ENCODE results near the gene TMPRSS4. TPM values are rescaled to one million over a fixed set of nuclear protein-coding genes. Genes with fewer than 3 reads are reported as not detected.

Gene TMPRSS4
- total RNA-seq, 1 experiment from 2014 or later, result 1.5 TPM

DNA sequence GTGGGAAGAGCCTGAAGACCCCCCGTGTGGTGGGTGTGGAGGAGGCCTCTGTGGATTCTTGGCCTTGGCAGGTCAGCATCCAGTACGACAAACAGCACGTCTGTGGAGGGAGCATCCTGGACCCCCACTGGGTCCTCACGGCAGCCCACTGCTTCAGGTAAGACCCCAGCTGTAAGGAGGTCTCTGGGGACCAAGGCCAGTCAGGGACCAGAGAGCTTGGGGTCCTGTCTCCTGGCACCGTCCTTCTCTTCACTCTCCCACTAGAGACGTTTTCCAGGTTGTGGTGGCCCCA, 34.8 kb downstream of the TMPRSS4 start:
- no peaks in the 10 kb centered on the region for H3K36me3 ChIP-seq (ENCODE audit: control insufficient read depth in 1 of 2, insufficient read depth in 2 of 2, low read length in 2 of 2)
- no peak overlapping the region for H2AFZ ChIP-seq (ENCODE audit: low read depth, low read length, poor library complexity, severe bottlenecking)
- ChIA-PET RAD21 (ENCODE audit: low non-redundant PET in 1 of 2, low total read pairs in 2 of 2, uncharacterized antibody in 2 of 2, unreplicated experiment in 2 of 2) (no interaction called here), POLR2A (no interaction called here), CTCF (no interaction called here)
- BruUV-seq (replicated peaks), result no TSS peak
- H3K79me2 ChIP-seq (ENCODE audit: insufficient read depth, low read length), result no peaks in the 10 kb centered on the region
- no peak overlapping the region for H3K4me2 ChIP-seq (ENCODE audit: low read length)
- H3K4me3 ChIP-seq (replicated peaks in 1 of 2; ENCODE audit: low read depth in 1 of 2, low read length in 2 of 2), result no peak overlapping the region
- ATAC-seq, result no peak
- TF ChIP-seq, protein P1, sequence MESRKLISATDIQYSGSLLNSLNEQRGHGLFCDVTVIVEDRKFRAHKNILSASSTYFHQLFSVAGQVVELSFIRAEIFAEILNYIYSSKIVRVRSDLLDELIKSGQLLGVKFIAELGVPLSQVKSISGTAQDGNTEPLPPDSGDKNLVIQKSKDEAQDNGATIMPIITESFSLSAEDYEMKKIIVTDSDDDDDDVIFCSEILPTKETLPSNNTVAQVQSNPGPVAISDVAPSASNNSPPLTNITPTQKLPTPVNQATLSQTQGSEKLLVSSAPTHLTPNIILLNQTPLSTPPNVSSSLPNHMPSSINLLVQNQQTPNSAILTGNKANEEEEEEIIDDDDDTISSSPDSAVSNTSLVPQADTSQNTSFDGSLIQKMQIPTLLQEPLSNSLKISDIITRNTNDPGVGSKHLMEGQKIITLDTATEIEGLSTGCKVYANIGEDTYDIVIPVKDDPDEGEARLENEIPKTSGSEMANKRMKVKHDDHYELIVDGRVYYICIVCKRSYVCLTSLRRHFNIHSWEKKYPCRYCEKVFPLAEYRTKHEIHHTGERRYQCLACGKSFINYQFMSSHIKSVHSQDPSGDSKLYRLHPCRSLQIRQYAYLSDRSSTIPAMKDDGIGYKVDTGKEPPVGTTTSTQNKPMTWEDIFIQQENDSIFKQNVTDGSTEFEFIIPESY (IDR thresholded peaks at IDR 0.05; ENCODE audit: extremely low read depth, insufficient replicate concordance, low read length), result no peak
- TF ChIP-seq SP1 (IDR thresholded peaks at IDR 0.05; ENCODE audit: low read depth) (no peak), ZFX (IDR thresholded peaks at IDR 0.05) (no peak), SIN3A (IDR thresholded peaks at IDR 0.05; ENCODE audit: low read depth) (no peak), JUND (IDR thresholded peaks at IDR 0.05) (no peak), FOSL1 (IDR thresholded peaks at IDR 0.05; ENCODE audit: low read depth) (no peak), ELF1 (IDR thresholded peaks at IDR 0.05; ENCODE audit: borderline replicate concordance, low read depth) (no peak), ZNF274 (IDR thresholded peaks at IDR 0.05; ENCODE audit: low read depth, low read length) (no peak), YY1 (IDR thresholded peaks at IDR 0.05; ENCODE audit: extremely low read depth, insufficient replicate concordance, low read depth, low read length) (no peak), CBX3 (IDR thresholded peaks at IDR 0.05; ENCODE audit: low read depth) (no peak), EZH2phosphoT487 (IDR thresholded peaks at IDR 0.05; ENCODE audit: borderline replicate concordance) (no peak), EGR1 (IDR thresholded peaks at IDR 0.05; ENCODE audit: low read depth) (no peak), POLR2AphosphoS5 (IDR thresholded peaks at IDR 0.05; ENCODE audit: low read depth, low read length) (no peak), POLR2A (IDR thresholded peaks at IDR 0.05; ENCODE audit: borderline replicate concordance, extremely low read depth, insufficient read depth, insufficient read length) (no peak), SRF (IDR thresholded peaks at IDR 0.05; ENCODE audit: low read depth) (no peak)
- TF ChIP-seq, protein P2, sequence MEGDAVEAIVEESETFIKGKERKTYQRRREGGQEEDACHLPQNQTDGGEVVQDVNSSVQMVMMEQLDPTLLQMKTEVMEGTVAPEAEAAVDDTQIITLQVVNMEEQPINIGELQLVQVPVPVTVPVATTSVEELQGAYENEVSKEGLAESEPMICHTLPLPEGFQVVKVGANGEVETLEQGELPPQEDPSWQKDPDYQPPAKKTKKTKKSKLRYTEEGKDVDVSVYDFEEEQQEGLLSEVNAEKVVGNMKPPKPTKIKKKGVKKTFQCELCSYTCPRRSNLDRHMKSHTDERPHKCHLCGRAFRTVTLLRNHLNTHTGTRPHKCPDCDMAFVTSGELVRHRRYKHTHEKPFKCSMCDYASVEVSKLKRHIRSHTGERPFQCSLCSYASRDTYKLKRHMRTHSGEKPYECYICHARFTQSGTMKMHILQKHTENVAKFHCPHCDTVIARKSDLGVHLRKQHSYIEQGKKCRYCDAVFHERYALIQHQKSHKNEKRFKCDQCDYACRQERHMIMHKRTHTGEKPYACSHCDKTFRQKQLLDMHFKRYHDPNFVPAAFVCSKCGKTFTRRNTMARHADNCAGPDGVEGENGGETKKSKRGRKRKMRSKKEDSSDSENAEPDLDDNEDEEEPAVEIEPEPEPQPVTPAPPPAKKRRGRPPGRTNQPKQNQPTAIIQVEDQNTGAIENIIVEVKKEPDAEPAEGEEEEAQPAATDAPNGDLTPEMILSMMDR (IDR thresholded peaks at IDR 0.05 in 2 of 3, conservative IDR thresholded peaks at IDR 0.05 in 1 of 3; ENCODE audit: borderline replicate concordance in 1 of 3, insufficient read depth in 1 of 3, low read depth in 2 of 3, low read length in 2 of 3), result no peak
- TF ChIP-seq, protein P3, sequence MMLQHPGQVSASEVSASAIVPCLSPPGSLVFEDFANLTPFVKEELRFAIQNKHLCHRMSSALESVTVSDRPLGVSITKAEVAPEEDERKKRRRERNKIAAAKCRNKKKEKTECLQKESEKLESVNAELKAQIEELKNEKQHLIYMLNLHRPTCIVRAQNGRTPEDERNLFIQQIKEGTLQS (IDR thresholded peaks at IDR 0.05), result no peak
- TF ChIP-seq, protein P4, sequence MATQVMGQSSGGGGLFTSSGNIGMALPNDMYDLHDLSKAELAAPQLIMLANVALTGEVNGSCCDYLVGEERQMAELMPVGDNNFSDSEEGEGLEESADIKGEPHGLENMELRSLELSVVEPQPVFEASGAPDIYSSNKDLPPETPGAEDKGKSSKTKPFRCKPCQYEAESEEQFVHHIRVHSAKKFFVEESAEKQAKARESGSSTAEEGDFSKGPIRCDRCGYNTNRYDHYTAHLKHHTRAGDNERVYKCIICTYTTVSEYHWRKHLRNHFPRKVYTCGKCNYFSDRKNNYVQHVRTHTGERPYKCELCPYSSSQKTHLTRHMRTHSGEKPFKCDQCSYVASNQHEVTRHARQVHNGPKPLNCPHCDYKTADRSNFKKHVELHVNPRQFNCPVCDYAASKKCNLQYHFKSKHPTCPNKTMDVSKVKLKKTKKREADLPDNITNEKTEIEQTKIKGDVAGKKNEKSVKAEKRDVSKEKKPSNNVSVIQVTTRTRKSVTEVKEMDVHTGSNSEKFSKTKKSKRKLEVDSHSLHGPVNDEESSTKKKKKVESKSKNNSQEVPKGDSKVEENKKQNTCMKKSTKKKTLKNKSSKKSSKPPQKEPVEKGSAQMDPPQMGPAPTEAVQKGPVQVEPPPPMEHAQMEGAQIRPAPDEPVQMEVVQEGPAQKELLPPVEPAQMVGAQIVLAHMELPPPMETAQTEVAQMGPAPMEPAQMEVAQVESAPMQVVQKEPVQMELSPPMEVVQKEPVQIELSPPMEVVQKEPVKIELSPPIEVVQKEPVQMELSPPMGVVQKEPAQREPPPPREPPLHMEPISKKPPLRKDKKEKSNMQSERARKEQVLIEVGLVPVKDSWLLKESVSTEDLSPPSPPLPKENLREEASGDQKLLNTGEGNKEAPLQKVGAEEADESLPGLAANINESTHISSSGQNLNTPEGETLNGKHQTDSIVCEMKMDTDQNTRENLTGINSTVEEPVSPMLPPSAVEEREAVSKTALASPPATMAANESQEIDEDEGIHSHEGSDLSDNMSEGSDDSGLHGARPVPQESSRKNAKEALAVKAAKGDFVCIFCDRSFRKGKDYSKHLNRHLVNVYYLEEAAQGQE (IDR thresholded peaks at IDR 0.05; ENCODE audit: low read depth), result no peak
- TF ChIP-seq, protein P5, sequence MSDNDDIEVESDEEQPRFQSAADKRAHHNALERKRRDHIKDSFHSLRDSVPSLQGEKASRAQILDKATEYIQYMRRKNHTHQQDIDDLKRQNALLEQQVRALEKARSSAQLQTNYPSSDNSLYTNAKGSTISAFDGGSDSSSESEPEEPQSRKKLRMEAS (IDR thresholded peaks at IDR 0.05), result no peak
- DNase-seq (ENCODE audit: low read depth, low spot score), result no peak
- H3K4me1 ChIP-seq (ENCODE audit: control insufficient read depth in 1 of 2, insufficient read depth in 2 of 2, low read length in 2 of 2), result peaks cover 0 to 5% of the 10 kb centered on the region in 2 experiments; a peak in 1 of 4 replicates
- no peaks in the 10 kb centered on the region for H3K9me3 ChIP-seq (ENCODE audit: control insufficient read depth in 1 of 2, insufficient read depth in 1 of 2, low read depth in 1 of 2, low read length in 2 of 2)
- intact Hi-C loops (cut with micrococcal nuclease), result no loop called here
- H3K27ac ChIP-seq (ENCODE audit: low read depth, low read length), result no peak overlapping the region
- no peak overlapping the region for H3K9ac ChIP-seq (ENCODE audit: low read length)
- no peaks in the 10 kb centered on the region for H3K9me2 ChIP-seq (ENCODE audit: insufficient read depth)
- no peaks in the 10 kb centered on the region for H3K27me3 ChIP-seq (ENCODE audit: insufficient read depth, low read length)
- no peaks in the 10 kb centered on the region for H4K20me1 ChIP-seq (ENCODE audit: insufficient read depth)

All from HCT116 (cell line).